MM.1S (cell line): ENCODE data around the gene OSCP1.
A peak's percentile ranks its signal among the peaks of the same experiment; 100 is the strongest.

ENCODE experiments used
- DNase-seq: peaks from one replicate; pipeline ENCODE4 v3.0.0-alpha.2; 2015
- H2AFZ ChIP-seq: fragments of 300-600 bp; sonication (generic); 2 replicates; pipeline ENCODE4 v1.6.0; 2016; ENCODE audit warnings: antibody characterized with exemption, low read length
- H3F3A ChIP-seq: fragments of 300-600 bp; sonication (generic); 2 replicates; pipeline ENCODE4 v1.6.1; 2016; ENCODE audit warnings: mild to moderate bottlenecking, antibody characterized with exemption, low read length, moderate library complexity, mixed read lengths; ENCODE audit not compliant: insufficient read depth
- H3K27ac ChIP-seq: fragments of 300-600 bp; sonication (generic); 2 replicates; pipeline ENCODE4 v1.5.1; 2016; ENCODE audit warnings: mild to moderate bottlenecking, low read length
- H3K27me3 ChIP-seq: fragments of 300-600 bp; sonication (generic); replicated peaks from 2 replicates; pipeline ENCODE4 v1.6.0; 2016; ENCODE audit warnings: low read length; ENCODE audit not compliant: insufficient read depth
- H3K36me3 ChIP-seq: fragments of 300-600 bp; sonication (generic); replicated peaks from 2 replicates; pipeline ENCODE4 v1.6.1; 2016; ENCODE audit warnings: mild to moderate bottlenecking, low read length, mixed read lengths; ENCODE audit not compliant: insufficient read depth
- H3K4me1 ChIP-seq: fragments of 300-600 bp; sonication (generic); 2 replicates; pipeline ENCODE4 v1.6.1; 2016; ENCODE audit warnings: low read length, mixed read lengths
- H3K4me2 ChIP-seq: fragments of 300-600 bp; sonication (generic); 2 replicates; pipeline ENCODE4 v1.6.0; 2016; ENCODE audit warnings: low read depth, low read length
- H3K4me3 ChIP-seq: fragments of 300-600 bp; sonication (generic); 2 replicates; pipeline ENCODE4 v1.5.1; 2016; ENCODE audit warnings: low read length, mixed read lengths
- H3K79me2 ChIP-seq: fragments of 300-600 bp; sonication (generic); 2 replicates; pipeline ENCODE4 v1.6.1; 2016; ENCODE audit warnings: mixed run types, low read length, mixed read lengths
- H3K9ac ChIP-seq: fragments of 300-600 bp; sonication (generic); 2 replicates; pipeline ENCODE4 v1.6.1; 2016; ENCODE audit warnings: low read length, mixed read lengths
- H3K9me2 ChIP-seq: fragments of 300-600 bp; sonication (generic); replicated peaks from 2 replicates; pipeline ENCODE4 v1.6.1; 2016; ENCODE audit warnings: mild to moderate bottlenecking, low read length, mixed read lengths; ENCODE audit not compliant: insufficient read depth
- H3K9me3 ChIP-seq: fragments of 300-600 bp; sonication (generic); replicated peaks from 2 replicates; pipeline ENCODE4 v1.6.1; 2016; ENCODE audit warnings: mild to moderate bottlenecking, low read length, mixed read lengths; ENCODE audit not compliant: insufficient read depth
- H4K20me1 ChIP-seq: fragments of 300-600 bp; sonication (generic); 2 replicates; pipeline ENCODE4 v1.6.1; 2016; ENCODE audit warnings: mild to moderate bottlenecking, low read length, moderate library complexity, mixed read lengths; ENCODE audit not compliant: insufficient read depth
- EZH2 ChIP-seq: fragments of 300-600 bp; sonication (generic); optimal IDR thresholded peaks from 2 replicates; pipeline ENCODE3; 2017; ENCODE audit warnings: low read depth, mild to moderate bottlenecking, antibody characterized with exemption, low read length, mixed read lengths
- EZH2phosphoT487 ChIP-seq: fragments of 300-600 bp; sonication (generic); IDR thresholded peaks from 2 replicates; pipeline ENCODE4 v1.6.1; 2018; ENCODE audit warnings: antibody characterized with exemption, low read length
- TF ChIP-seq, protein P1 (sequence below): fragments of 300-600 bp; sonication (generic); IDR thresholded peaks from 2 replicates; pipeline ENCODE4 v1.5.1; 2016; ENCODE audit warnings: antibody characterized with exemption, low read length, mixed read lengths

The OSCP1 gene

DNA sequence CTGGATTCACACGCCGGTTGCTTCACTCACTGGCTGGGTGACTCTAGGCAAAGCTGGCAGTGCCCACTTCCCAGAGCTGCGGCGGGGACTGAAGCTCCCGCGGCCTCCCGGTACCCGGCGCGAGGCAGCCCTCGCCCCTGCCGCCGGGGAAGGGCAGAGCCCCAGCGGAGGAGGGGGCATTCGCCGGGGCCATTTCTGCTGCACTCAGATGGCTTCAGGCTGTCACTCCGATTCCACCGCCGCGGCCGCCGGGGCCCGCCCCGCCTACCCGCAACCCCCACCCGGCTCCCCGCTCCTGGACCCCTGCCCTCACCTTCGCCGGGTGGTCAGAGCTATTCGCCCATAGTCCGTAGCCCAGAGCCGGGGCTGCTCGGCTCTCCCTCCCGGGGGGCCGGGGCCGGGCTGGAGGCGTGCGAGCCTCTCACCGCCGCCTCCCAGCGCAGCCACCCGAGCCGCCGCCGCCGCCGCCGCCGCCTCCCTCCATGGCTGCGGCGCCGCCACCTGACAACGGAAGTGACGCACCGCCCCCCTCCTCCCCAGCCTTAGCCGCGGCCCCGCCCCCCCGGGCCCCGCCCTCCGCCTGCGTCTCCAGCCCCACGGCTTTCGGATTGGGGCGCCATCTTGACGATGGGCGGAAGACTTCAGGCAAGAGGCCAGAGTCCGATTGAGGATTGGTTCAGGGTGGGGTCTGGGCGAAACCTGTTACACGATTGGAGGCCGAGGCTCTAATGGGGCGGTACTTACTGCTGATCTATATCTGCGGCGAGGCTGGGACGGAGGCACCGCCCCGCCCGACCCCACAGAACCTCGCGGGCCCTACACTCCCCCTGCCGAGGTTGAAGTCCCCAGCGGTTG lies 64.6 kb downstream of the OSCP1 start, which contains the start of gene STK40:
STK40 (minus strand) TSS at position 515 of the 855 bp plus-strand sequence. CDS start 24,592 bp downstream, outside the sequence.
- Histone ChIP-seq H3K4me3 (peak within 1 kb of the TSS; percentile 85), H3K9ac (peak within 1 kb of the TSS; percentile 99), H4K20me1 (no peaks in the 10 kb centered on the region), H3K9me3 (no peaks in the 10 kb centered on the region), H3K79me2 (peaks cover 49% of the 10 kb centered on the region), H3K4me2 (peak within 1 kb of the TSS; percentile 99), H3K36me3 (no peaks in the 10 kb centered on the region), H2AFZ (peak within 1 kb of the TSS; percentile 46), H3K9me2 (no peaks in the 10 kb centered on the region), H3K4me1 (peaks cover 27% of the 10 kb centered on the region), H3K27ac (peak within 1 kb of the TSS; percentile 99), H3K27me3 (no peaks in the 10 kb centered on the region), H3F3A (peaks cover 36% of the 10 kb centered on the region)
- peak; percentile 99 for DNase-seq
- TF ChIP-seq, protein P1, sequence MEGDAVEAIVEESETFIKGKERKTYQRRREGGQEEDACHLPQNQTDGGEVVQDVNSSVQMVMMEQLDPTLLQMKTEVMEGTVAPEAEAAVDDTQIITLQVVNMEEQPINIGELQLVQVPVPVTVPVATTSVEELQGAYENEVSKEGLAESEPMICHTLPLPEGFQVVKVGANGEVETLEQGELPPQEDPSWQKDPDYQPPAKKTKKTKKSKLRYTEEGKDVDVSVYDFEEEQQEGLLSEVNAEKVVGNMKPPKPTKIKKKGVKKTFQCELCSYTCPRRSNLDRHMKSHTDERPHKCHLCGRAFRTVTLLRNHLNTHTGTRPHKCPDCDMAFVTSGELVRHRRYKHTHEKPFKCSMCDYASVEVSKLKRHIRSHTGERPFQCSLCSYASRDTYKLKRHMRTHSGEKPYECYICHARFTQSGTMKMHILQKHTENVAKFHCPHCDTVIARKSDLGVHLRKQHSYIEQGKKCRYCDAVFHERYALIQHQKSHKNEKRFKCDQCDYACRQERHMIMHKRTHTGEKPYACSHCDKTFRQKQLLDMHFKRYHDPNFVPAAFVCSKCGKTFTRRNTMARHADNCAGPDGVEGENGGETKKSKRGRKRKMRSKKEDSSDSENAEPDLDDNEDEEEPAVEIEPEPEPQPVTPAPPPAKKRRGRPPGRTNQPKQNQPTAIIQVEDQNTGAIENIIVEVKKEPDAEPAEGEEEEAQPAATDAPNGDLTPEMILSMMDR, result no peak
- TF ChIP-seq EZH2phosphoT487, result no peak
- TF ChIP-seq EZH2, result no peak

DNA sequence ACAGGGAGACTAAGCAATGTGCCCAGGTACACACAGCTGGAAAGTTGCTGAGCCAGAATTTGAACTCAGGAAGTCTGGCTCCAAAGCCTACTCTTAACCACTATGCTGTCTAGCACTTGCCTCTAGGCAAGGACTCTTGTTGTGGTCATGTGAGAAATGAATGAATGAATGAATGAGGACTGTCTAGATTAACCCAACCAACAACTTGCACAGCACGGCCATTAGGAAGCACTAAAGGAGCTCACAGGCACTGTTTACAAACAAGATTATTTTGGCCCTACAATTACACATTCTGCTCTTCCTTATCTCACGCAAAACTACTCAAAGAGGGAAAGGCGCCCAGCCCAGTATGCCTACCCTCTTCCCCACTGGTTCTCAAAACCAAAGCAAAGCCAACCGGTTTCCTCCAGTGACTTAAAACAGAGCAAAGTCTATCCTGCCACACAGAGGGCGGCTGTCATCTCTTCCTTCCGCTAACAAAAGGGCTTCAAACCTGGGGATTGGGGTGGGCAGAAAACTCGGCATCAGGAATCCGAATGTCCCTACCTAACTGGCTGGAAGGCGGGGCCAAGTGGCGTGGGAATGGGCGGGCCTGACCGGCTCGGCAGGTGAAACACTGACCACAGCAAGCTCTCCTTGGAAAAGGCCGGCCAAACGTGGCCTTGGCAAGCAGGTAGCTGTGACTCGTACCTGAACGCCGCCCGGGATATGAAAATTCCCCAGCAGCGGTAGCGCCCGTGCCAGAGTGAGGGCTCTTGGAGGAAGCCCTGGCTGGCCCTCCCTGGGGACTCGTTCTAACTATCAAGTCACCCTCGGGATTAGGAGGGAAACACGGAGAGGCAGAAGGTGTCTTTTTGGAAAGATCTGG lies 65.5 kb downstream of the OSCP1 start:
- Histone ChIP-seq H3K9ac (peak overlapping the region; percentile 82), H3K9me3 (no peaks in the 10 kb centered on the region), H3K4me2 (peak overlapping the region; percentile 52), H3K27me3 (no peaks in the 10 kb centered on the region), H3K79me2 (peaks cover 57% of the 10 kb centered on the region), H3K9me2 (no peaks in the 10 kb centered on the region), H3K4me1 (peaks cover 19% of the 10 kb centered on the region), H3F3A (peaks cover 27% of the 10 kb centered on the region), H2AFZ (peak overlapping the region; percentile 46), H3K4me3 (peak overlapping the region; percentile 70), H3K36me3 (no peaks in the 10 kb centered on the region), H3K27ac (peak overlapping the region; percentile 69), H4K20me1 (no peaks in the 10 kb centered on the region)
- TF ChIP-seq EZH2phosphoT487 (no peak), EZH2 (no peak)
- TF ChIP-seq, protein P1, result no peak
- peak; percentile 47 for DNase-seq

DNA sequence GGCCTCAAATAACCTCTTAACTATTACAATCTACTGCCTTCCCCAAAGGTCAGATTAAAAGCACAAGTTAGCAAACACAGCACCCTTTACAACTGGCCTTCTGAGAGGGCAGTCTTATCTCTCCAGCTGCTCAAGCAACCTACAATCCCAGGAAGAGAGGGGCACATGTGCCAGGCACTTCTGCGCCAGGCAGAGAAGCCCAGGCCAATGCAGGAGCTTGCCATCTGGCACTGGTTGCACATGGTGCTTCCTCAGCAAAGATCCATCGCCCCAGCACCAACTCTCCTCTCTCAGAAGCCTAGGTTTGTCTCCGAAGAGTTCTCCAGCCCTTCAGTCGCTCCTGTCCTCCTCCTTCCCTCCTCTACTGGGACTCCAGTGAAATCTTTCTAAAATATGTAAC lies 67.0 kb downstream of the OSCP1 start:
- H3K27ac ChIP-seq, result no peak overlapping the region
- no peaks in the 10 kb centered on the region for H3K36me3 ChIP-seq
- H3K4me2 ChIP-seq, result no peak overlapping the region
- TF ChIP-seq, protein P1, result no peak
- TF ChIP-seq EZH2phosphoT487 (no peak), EZH2 (no peak)
- no peak overlapping the region for H3K9ac ChIP-seq
- no peak for DNase-seq
- H3K27me3 ChIP-seq, result no peaks in the 10 kb centered on the region
- peaks cover 24% of the 10 kb centered on the region for H3F3A ChIP-seq
- peaks cover 18% of the 10 kb centered on the region for H3K4me1 ChIP-seq
- H2AFZ ChIP-seq, result no peak overlapping the region
- peaks cover 73% of the 10 kb centered on the region for H3K79me2 ChIP-seq
- H3K9me3 ChIP-seq, result no peaks in the 10 kb centered on the region
- H3K4me3 ChIP-seq, result no peak overlapping the region
- no peaks in the 10 kb centered on the region for H4K20me1 ChIP-seq
- no peaks in the 10 kb centered on the region for H3K9me2 ChIP-seq
